Thyroid gland (tissue), 4 donors: ENCODE data around the gene DENND2C.

Source experiments
- CTCF ChIP-seq, 6 experiments: fragments of 200-600 bp in 3 of 6; fragments of 450-650 bp in 3 of 6; sonication (generic) in 3 of 6; IDR thresholded peaks; one replicate each; pipeline ENCODE4 v1.5.1; 2016 to 2019; ENCODE audit warnings: antibody characterized with exemption in 6 of 6, mild to moderate bottlenecking in 2 of 6, inconsistent platforms in 1 of 6, moderate library complexity in 1 of 6
- POLR2A ChIP-seq, 2 donors: fragments of 450-650 bp; IDR thresholded peaks; one replicate each; pipeline ENCODE4 v1.6.1; 2017; ENCODE audit warnings: antibody characterized with exemption in 2 of 2, mild to moderate bottlenecking in 2 of 2, moderate library complexity in 1 of 2

DNA sequence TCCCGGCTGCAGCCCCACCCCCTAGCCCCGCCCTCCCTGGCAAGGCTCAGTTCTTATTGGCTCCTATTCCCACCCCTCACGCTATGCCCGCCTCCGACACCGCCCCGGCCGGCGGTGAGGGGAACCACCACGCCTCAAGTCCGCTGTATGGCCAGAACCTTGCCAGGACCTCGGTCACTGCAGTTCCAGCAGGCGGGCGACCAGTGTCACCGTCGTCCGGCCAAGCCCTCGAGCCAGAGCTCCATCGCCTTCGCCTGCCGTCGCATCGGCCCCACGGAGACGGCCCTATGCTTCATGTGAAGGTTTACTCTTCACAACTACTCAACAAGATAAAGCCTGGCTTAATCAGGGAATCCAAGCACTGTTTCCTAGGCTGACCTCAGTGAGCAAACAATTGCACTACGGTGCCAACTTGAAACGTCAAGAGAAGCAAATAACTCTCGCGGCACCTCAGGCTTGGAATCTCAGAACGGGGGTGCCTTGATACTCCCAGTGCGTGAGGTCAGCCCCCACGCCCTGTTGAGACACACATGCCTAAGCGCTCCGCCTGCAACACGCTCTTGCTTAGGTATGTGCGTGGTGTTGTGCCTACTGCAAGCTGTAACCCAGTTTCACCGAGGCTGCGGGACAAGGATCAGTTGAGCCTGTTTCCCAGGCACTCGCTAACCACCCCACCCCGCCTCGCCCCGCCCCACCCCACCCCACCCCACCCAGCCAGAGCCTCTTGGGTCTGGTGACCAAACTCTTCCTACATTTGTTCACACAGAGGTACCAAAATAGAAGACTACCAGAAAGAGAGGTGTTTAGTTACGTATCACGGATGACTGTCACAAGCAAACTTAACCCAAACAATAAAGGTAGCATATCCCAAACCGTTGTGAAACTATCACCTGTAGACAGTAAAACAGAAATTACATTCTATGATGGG, 498 bp upstream of the DENND2C start:
- TF ChIP-seq CTCF (IDR thresholded peaks at IDR 0.05) (peak in 3 of 6 experiments; percentile 11 to 30 (median 17)), POLR2A (IDR thresholded peaks at IDR 0.05) (peak; percentile 34 to 93)
